Neural progenitor cell (in vitro differentiated cells): Measurements from ENCODE around the gene ZNHIT6.

Source experiments
- EZH2 ChIP-seq: fragments of 200-600 bp; sonication (generic); IDR thresholded peaks from 2 replicates; pipeline ENCODE4 v1.6.1; 2017; ENCODE audit warnings: antibody characterized with exemption, mild to moderate bottlenecking, moderate library complexity
- EZH2phosphoT487 ChIP-seq: fragments of 200-600 bp; sonication (generic); IDR thresholded peaks from 2 replicates; pipeline ENCODE4 v1.6.1; 2017; ENCODE audit warnings: antibody characterized with exemption
- TF ChIP-seq, protein P1 (sequence below): fragments of 200-600 bp; sonication (generic); IDR thresholded peaks from 2 replicates; pipeline ENCODE4 v1.5.1; 2017; ENCODE audit warnings: antibody characterized with exemption, mild to moderate bottlenecking

DNA sequence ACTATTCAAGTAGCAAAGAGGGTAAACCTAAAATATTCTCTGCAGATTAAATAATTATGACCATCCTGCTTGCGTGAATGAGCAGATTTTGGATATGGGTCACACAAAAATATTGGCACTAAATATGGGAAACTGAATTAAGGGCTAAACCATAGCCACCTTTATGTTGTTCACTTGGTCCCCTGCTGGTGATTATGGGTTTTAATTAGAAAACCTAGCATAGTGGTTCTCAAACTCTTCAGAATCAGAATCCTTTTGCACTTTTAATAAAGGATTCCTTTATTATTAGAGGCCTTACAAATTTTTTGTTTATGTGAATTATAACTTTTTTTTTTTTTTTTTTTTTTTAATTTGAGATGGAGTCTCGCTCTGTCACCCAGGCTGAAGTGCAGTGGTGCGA lies 38.5 kb upstream of the ZNHIT6 start:
- TF ChIP-seq, protein P1, sequence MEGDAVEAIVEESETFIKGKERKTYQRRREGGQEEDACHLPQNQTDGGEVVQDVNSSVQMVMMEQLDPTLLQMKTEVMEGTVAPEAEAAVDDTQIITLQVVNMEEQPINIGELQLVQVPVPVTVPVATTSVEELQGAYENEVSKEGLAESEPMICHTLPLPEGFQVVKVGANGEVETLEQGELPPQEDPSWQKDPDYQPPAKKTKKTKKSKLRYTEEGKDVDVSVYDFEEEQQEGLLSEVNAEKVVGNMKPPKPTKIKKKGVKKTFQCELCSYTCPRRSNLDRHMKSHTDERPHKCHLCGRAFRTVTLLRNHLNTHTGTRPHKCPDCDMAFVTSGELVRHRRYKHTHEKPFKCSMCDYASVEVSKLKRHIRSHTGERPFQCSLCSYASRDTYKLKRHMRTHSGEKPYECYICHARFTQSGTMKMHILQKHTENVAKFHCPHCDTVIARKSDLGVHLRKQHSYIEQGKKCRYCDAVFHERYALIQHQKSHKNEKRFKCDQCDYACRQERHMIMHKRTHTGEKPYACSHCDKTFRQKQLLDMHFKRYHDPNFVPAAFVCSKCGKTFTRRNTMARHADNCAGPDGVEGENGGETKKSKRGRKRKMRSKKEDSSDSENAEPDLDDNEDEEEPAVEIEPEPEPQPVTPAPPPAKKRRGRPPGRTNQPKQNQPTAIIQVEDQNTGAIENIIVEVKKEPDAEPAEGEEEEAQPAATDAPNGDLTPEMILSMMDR, result peak; percentile 6
- no peak for TF ChIP-seq EZH2phosphoT487
- no peak for TF ChIP-seq EZH2
